Subcutaneous abdominal adipose tissue (tissue), 5 donors: ENCODE measurements around the gene MGARP.
A peak's percentile ranks its signal among the peaks of the same experiment; 100 is the strongest.
"Not testable (repeated sequence)": the region's sequence is repeated elsewhere in the genome, so short reads cannot be mapped to it uniquely, and the experiment has no call there.

ENCODE experiments used
- H3K27ac ChIP-seq: one replicate; pipeline ENCODE4 v1.7.0; 2013; ENCODE audit warnings: low read depth, mild to moderate bottlenecking, inconsistent platforms, low read length, moderate library complexity
- H3K27me3 ChIP-seq, 5 donors: one replicate each; pipeline ENCODE4 v1.7.0; 2013; ENCODE audit warnings: low read length in 5 of 5, inconsistent platforms in 1 of 5; ENCODE audit not compliant: control insufficient read depth in 5 of 5, insufficient read depth in 4 of 5
- H3K36me3 ChIP-seq, 5 donors: one replicate each; pipeline ENCODE4 v1.7.0; 2013; ENCODE audit warnings: low read length in 5 of 5; ENCODE audit not compliant: control insufficient read depth in 5 of 5, insufficient read depth in 5 of 5
- H3K4me1 ChIP-seq, 5 donors: one replicate each; pipeline ENCODE4 v1.7.0; 2013; ENCODE audit warnings: low read length in 5 of 5, mild to moderate bottlenecking in 3 of 5, moderate library complexity in 1 of 5; ENCODE audit not compliant: control insufficient read depth in 5 of 5, insufficient read depth in 5 of 5
- H3K4me3 ChIP-seq, 5 donors: one replicate each; pipeline ENCODE4 v1.7.0; 2013; ENCODE audit warnings: low read length in 5 of 5, low read depth in 1 of 5
- H3K9ac ChIP-seq, 5 donors: one replicate each; pipeline ENCODE4 v1.7.0; 2013; ENCODE audit warnings: low read length in 5 of 5, mild to moderate bottlenecking in 4 of 5, moderate library complexity in 3 of 5
- H3K9me3 ChIP-seq, 5 donors: one replicate each; pipeline ENCODE4 v1.7.0; 2013; ENCODE audit warnings: low read length in 5 of 5; ENCODE audit not compliant: control insufficient read depth in 5 of 5
- donor health status: healthy.
- donor health status: healthy.
- donor health status: healthy.
- donor health status: healthy.
- donor health status: healthy.

Gene MGARP

DNA sequence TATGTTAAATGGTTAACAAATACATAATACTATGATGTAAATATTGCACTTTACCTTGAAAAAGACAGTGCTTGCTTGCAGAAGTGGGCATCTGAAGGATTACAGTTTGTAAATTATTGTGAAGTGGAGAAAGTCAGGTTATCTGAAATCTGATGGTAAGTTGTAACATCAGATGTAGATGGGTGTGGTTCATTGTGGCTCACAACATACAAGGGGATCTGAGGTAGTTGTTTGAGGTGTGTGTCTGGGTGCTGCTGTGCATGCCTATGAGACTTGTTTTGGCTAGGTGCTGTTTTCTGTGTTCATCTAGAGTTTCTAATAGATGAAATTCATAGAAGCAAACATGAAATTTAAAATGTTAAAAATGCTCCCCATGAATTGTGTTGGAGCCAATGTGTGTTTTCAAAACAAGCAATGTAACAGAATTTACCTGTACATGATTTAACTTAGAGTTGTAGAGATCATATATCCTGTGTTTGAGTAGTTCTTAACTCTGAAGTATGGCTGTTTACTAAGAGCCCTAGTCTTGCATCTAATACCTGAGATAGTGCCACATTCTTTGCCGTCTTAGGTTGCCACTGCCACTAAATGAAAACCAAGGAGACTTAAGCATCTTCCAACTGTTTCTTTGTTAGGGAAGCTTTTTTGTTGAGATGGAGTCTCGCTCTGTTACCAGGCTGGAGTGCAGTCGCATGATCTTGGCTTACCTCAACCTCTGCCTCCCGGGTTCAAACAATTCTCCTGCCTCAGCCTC is 34.2 kb upstream of the MGARP start:
- H3K27ac ChIP-seq = no peak overlapping the region

DNA sequence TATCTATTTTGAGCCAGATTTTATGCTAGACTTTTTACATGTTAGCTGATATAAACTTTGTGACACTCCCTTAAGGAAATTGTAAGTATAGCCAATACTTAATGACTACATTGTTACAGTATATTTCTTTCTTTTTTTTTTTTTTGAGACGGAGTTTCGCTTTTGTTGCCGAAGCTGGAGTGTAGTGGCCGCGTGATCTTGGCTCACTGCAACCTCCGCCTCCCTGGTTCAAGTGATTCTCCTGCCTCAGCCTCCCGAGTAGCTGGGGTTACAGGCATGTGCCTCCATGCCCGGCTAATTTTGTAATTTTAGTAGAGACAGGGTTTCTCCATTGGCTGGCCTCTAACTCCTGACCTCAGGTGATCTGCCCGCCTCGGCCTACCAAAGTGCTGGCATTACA is 33.4 kb upstream of the MGARP start:
- H3K9ac ChIP-seq, H3K27me3 ChIP-seq, H3K36me3 ChIP-seq, H3K9me3 ChIP-seq, H3K4me3 ChIP-seq: not testable (repeated sequence)
- Histone ChIP-seq H3K4me1 (peaks cover 0 to 18% (median 14%) of the 10 kb centered on the region in 5 donors), H3K27ac (peak overlapping the region; percentile 35)

More for the DNA sequence above, 34.2 kb upstream of the MGARP start:
- Histone ChIP-seq H3K9ac (no peak overlapping the region), H3K4me3 (no peak overlapping the region), H3K4me1 (peaks cover 0 to 18% (median 14%) of the 10 kb centered on the region in 5 donors), H3K36me3 (no peaks in the 10 kb centered on the region), H3K27me3 (no peaks in the 10 kb centered on the region), H3K9me3 (no peaks in the 10 kb centered on the region)

DNA sequence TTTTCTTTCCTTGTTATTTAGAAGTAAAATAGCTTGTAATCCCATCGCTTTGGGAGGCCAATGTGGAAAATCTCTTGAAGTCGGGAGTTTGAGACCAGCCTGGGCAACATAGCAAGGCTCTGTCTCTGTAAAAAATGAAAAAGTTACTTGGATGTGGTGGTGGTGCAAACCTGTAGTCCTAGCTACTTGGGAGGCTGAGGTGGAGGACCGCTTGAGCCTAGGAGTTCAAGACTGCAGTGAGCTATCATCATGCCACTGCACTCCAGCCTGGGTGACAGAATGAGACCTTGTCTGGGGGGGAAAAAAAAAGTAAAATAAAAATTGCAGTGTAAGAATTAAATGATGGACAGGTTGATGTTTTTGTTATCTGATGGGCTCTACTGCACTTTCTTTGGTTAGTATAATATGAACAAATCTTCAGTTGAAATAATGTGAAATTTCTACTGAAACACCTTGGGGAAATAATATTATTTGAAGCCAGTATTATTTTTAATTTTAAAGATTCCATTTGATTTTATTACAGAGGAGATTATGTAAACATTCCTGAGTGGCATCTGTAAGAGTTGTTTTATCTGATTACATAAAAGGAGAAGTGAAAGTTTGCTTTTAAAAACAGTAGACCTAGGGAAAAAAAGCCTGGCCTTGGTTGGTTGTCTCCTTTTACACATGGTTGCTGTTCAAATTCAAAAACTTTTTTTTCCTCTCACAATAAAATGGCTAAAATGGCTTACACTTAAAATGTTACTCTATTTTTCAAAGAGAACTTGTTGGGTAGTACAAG is 32.7 kb upstream of the MGARP start:
- Histone ChIP-seq H3K9me3 (no peaks in the 10 kb centered on the region), H3K27ac (peak overlapping the region; percentile 35), H3K27me3 (no peaks in the 10 kb centered on the region), H3K9ac (no peak overlapping the region), H3K4me3 (no peak overlapping the region), H3K4me1 (peaks cover 0 to 18% (median 14%) of the 10 kb centered on the region in 5 donors), H3K36me3 (no peaks in the 10 kb centered on the region)

DNA sequence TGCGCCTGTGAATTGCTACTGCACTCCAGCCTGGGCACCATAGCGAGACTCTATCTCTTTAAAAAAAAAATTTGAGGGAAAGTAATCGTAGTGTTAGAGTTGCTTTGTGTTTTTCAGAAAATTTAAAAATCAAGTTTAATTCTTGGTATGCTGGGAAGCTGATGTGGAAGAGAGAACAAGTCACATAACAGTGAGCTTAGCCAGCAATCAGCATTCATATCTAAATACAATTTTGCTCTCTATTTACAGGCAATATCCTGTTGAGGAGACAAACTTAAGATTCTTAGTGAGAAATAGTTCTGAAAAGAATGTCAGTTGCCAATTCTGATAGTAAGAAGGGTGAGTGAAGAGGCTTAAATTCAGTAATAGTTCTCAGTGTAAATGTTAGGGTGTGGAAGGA is 31.9 kb upstream of the MGARP start:
- H3K36me3 ChIP-seq = no peaks in the 10 kb centered on the region
- H3K4me3 ChIP-seq = no peak overlapping the region
- H3K27me3 ChIP-seq = no peaks in the 10 kb centered on the region
- H3K4me1 ChIP-seq = peaks cover 0 to 16% (median 14%) of the 10 kb centered on the region in 5 donors
- H3K27ac ChIP-seq = no peak overlapping the region
- no peak overlapping the region for H3K9ac ChIP-seq
- H3K9me3 ChIP-seq = no peaks in the 10 kb centered on the region

DNA sequence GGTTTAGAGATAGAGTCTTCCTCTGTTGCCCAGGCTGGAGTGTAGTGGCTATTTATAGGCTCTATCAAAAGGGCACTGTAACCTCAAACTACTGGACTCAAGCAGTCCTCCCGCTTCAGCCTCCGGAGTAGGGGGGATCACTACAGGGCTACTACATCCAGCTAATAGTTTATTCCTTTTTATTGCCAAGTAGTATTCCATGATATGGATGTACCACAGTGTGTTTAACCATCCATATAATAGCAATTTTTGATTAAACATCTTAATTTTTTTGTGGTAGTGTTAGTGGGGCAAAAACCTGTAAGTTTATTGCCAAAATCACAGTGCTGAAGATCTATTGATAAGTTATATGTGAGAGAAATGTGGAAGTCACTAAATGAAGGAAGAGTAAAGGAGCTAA is 24.9 kb upstream of the MGARP start:
- Histone ChIP-seq H3K4me1 (peaks cover 2 to 27% (median 24%) of the 10 kb centered on the region in 5 donors), H3K9me3 (peaks cover 0 to 4% (median 0%) of the 10 kb centered on the region in 5 donors), H3K36me3 (no peaks in the 10 kb centered on the region), H3K4me3 (no peak overlapping the region), H3K27me3 (no peaks in the 10 kb centered on the region), H3K27ac (no peak overlapping the region), H3K9ac (no peak overlapping the region)

DNA sequence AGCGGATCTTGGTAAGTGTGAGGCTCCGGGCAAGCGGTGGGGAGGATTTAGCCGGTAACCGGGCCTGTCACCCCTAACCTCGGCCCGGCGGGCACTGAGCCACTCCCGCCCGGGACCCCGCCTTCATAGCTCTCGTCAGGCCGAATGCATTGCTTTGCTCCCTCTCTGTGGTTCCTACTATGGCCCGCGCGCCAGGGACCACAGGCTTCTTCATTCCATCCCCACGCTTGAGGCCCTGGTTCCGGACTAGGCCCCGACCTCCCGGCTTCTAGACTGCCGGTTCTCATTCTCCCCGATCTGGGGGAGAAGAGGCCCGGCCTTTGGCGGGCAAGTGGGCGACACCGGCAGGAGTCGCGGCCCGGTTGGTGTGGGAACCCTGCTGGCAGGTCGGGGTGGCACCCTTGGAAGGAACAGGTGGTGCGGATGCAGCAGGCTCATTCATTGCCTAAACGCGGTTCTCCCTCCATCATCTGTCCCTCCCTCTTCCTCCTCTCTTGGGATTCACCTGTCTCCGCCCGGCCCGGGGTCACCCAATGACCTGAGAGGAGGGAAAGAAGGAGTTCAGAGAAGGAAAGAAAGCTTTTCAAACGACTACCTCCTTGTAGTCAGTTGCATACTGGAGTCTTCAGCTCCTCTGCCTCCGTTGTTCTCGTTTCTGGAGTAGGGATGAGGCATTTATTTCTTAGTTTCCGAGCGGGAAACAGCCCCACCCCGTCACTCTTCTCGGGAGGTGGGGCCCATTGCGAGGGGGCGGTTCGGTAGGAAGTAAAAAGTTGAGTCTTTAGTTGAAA is 22.0 kb upstream of the MGARP start, which contains the start of gene NDUFC1:
NDUFC1 (minus strand) TSS at position 657 of the 791 bp plus-strand sequence. CDS start 6,679 bp downstream, outside the sequence.
- Histone ChIP-seq H3K9ac (peak within 1 kb of the TSS; percentile 90 to 100 (median 99)), H3K27ac (peak within 1 kb of the TSS; percentile 98), H3K4me1 (peaks cover 2 to 33% (median 24%) of the 10 kb centered on the region in 5 donors), H3K4me3 (peak within 1 kb of the TSS; percentile 88 to 98 (median 95)), H3K36me3 (no peaks in the 10 kb centered on the region), H3K9me3 (peaks cover 0 to 4% (median 0%) of the 10 kb centered on the region in 5 donors), H3K27me3 (no peaks in the 10 kb centered on the region)

DNA sequence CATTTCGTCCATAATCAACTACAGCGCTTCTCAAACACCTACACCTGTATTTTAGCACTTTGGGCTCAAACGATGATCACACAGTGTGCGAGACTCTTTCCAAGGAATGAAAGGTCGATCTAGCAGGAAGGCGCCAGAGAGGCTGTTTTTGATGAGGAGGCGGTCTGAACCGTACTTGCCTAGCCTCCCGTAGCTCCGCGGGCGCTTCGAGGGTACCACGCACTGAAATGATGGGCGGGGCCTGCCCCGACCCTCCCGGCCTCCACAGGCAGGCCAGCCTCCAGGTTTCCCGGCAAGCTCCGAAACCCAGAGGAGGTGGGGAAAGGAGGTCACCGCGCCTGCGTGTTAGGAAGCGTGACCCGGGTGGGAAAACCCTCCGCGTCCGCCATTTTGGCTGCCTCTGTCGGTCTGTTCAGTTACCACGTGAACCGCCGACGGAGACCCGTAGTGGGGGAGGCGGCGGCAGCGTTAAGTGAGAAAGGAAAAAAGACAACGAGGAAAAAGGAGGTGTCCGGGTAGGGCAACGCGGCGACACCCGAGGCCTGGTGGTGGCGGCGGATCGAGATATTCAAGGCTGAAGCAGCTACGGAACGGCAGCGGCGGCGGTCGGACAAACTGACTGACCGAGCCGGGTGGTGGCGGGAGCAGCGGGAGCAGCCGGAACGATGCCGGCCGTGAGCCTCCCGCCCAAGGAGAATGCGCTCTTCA is 21.2 kb upstream of the MGARP start, which contains the start of gene NAA15:
NAA15 (plus strand) TSS at position 393 of the 708 bp plus-strand sequence; CDS start at position 666, 273 bp downstream.
- no peaks in the 10 kb centered on the region for H3K36me3 ChIP-seq
- peaks cover 0 to 4% (median 0%) of the 10 kb centered on the region in 5 donors for H3K9me3 ChIP-seq
- H3K4me1 ChIP-seq = peaks cover 2 to 34% (median 24%) of the 10 kb centered on the region in 5 donors
- H3K9ac ChIP-seq = peak within 1 kb of the TSS; percentile 90 to 100 (median 99)
- peak within 1 kb of the TSS; percentile 88 to 98 (median 95) for H3K4me3 ChIP-seq
- peak within 1 kb of the TSS; percentile 98 for H3K27ac ChIP-seq
- H3K27me3 ChIP-seq = no peaks in the 10 kb centered on the region

DNA sequence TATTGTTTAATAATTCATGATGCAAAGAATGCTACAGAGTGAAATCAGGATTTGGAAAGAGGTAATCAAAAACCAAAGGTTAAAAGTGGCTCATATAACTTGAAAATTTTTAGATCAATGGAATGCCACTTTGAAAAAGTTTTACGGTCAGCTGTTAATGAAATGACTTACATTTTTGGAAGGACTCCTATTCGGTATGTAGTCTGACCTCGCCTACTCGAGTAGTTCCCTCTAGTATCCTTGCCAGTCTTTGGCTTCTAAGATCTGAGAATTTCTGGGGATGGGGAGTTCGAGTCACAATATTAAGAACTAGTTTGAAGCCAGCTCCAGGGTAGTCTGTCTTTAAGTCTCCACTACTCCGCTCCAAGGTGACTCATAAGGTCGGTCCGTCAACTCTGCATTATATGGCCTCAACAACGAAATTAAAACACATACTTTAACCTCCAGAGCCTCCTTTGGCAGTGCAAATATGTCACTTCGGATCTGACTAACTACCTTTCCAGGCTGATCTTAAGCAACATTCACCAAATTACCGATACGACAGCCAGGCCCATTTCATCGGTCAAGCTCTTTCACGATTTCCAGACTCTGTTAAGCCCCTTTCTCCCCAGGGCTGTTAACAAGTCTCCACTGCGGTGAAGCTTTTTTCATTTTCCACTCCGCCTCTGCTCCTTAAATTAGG is 20.5 kb upstream of the MGARP start:
- Histone ChIP-seq H3K4me1 (peaks cover 2 to 39% (median 30%) of the 10 kb centered on the region in 5 donors), H3K9ac (peak overlapping the region; percentile 71 to 100 (median 99)), H3K4me3 (peak overlapping the region; percentile 88 to 97 (median 92)), H3K9me3 (peaks cover 0 to 4% (median 0%) of the 10 kb centered on the region in 5 donors), H3K36me3 (no peaks in the 10 kb centered on the region), H3K27me3 (no peaks in the 10 kb centered on the region), H3K27ac (peak overlapping the region; percentile 98)

DNA sequence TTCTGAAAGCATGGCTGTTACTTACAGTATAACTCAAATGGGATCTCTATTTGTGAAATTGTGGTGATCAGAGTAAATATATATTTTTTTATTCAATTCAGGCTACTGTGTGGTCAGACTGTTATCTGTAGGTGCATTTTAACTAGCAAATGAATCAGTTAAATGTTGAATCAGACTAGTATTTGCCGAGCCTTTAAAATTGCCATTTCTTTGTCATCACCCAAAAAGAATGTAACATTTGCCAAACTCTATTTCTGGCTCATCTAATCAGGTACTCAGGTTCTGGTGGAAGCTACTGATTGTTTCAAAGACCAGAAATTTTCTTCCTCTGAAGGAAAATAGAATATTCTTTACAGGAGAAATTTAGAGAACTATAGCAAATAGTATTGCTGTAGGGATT is 19.5 kb upstream of the MGARP start:
- H3K36me3 ChIP-seq = no peaks in the 10 kb centered on the region
- peaks cover 0 to under 1% (median 0%) of the 10 kb centered on the region in 5 donors for H3K9me3 ChIP-seq
- H3K27me3 ChIP-seq = no peaks in the 10 kb centered on the region
- no peak overlapping the region for H3K27ac ChIP-seq
- H3K4me3 ChIP-seq = no peak overlapping the region
- peaks cover 2 to 46% (median 38%) of the 10 kb centered on the region in 5 donors for H3K4me1 ChIP-seq
- peak overlapping the region in 1 of 5 donors; percentile 100 for H3K9ac ChIP-seq
